HG03108 (cell line): Measurements from ENCODE around the gene HMGB1.
A peak's percentile ranks its signal among the peaks of the same experiment; 100 is the strongest.

ENCODE experiments used
- ATAC-seq: cut with Tn5 transposase; IDR thresholded peaks from one replicate; pipeline ENCODE4 v1.9.1; 2021; ENCODE audit warnings: moderate library complexity; ENCODE audit not compliant: unreplicated experiment

Gene HMGB1

GRCh38 chr13:30465593-30466357 is at the start of gene HMGB1:
Gene HMGB1, minus strand, starts transcription at chr13:30465936. Its CDS starts 2,256 bp downstream, at chr13:30463680.
- ATAC-seq: peak; percentile 84

DNA sequence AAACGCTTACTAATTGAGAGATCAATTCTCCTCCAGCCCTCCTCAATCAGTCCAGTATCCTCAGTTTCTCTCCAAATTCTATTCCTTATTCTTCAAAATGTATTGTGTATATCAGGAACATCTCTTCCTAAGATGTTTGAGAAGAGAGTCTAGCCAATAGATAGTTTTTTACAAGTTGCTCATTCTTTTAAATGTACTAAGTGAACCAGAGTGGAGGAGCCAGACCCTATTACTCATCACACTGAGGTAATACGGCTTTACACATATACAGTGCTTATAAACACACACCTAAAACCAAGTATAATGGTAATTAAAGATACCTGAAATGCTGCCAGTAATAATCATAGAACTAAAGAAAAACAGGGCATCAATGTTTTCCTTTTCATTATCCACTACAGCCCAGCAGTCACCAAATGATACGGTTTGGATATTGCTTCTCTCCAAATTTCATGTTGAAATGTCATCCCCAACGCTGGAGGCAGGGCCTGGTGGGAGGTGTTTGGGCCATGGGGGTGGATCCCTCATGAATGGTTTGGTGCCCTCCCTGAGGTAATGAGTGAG is 45.2 kb upstream of the HMGB1 start:
- no peak for ATAC-seq

GRCh38 chr13:30510091-30510490 is 44.4 kb upstream of the HMGB1 start:
- no peak for ATAC-seq

DNA sequence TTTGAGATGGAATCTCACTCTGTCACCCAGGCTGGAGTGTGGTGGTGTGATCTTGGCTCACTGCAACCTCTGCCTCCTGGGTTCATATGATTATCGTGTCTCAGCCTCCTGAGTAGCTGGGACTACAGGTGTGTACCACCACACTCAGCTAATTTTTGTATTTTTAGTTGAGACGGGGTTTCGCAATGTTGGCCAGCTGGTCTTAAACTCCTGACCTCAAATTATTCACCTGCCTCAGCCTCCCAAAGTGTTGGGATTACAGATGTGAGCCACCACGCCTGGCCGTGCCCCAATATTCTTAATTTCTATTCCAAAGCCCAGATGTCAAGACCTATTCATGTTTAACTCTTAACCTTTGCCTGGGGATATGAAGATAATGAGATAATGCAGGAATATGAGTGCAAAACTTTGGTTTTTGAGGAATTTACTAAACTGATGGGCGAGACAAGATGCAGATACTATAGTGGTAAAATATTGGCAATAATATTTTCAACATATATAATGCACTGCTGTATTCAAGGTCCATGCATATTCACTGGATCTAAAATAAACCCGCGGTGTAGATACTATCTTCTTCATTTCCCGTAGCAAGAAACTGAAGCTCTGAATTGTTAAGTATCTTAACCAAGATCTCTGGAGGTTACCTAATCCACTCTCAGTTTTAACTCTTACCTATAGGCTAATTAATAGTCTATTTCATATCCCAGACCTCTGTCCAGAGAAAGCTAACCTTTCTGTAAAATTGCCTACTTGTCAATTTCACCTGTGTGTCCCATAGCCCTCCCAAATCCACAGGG is 43.7 kb upstream of the HMGB1 start:
- ATAC-seq: no peak

GRCh38 chr13:30504081-30504480 is 38.3 kb upstream of the HMGB1 start:
- peak; percentile 56 for ATAC-seq

GRCh38 chr13:30502237-30502636 is 36.5 kb upstream of the HMGB1 start:
- no peak for ATAC-seq

GRCh38 chr13:30499338-30499737 is 33.6 kb upstream of the HMGB1 start:
- ATAC-seq: no peak

- ATAC-seq: no peak
Observed at GRCh38 chr13:30496147-30496546, 30.4 kb upstream of the HMGB1 start.

DNA sequence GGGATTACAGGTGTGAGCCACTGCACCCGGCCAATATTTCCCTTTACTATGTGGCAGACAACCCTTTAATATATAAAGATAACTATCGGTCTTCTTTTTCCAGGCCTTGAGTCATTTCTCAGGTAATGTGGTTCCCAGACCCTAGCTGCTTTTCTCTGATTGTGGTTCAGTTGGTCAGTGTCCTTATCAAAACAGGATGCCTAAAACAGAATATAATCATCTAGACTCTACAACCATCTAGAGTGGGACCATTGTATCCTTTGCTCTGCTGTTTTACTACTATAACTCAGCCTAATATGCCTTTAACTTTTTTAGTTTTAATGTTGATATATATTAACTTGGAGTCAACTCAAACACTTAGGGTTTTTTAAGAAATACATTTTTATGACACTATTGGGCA is 30.0 kb upstream of the HMGB1 start:
- ATAC-seq: no peak

DNA sequence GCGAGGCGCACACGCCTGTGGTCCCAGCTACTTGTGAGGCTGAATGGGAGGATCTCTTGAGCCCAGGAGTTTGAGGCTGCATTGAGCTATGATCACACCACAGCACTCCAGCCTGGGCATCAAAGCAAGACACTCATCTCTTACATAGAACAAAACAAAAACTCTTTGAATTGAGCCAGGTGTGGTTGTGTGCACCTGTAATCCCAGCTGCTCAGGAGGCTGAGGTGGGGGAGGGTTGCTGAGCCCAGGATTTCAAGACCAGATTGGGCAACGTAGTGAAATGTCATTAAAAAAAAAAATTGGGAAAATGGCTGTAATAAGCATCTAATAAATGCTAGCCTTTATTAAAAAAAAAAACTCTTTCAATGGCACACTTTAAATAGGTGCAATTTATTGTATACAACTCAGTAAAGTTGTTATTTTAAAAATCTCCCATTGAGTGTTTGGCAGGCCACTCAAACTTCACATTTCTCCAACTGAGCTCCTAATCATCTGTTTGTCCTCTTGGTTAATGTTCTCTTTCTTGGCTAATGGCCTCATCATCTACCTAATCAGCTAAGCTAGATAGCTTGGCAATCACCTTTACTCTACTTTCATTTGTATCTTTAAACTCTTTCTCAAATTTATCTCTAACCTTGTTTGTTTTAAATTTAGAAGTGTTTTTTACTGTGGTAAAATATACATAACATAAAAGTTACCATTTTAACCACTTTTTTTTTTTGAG is 28.1 kb upstream of the HMGB1 start:
- ATAC-seq: no peak

- ATAC-seq: no peak
Observed at GRCh38 chr13:30487075-30487470, 21.3 kb upstream of the HMGB1 start.

DNA sequence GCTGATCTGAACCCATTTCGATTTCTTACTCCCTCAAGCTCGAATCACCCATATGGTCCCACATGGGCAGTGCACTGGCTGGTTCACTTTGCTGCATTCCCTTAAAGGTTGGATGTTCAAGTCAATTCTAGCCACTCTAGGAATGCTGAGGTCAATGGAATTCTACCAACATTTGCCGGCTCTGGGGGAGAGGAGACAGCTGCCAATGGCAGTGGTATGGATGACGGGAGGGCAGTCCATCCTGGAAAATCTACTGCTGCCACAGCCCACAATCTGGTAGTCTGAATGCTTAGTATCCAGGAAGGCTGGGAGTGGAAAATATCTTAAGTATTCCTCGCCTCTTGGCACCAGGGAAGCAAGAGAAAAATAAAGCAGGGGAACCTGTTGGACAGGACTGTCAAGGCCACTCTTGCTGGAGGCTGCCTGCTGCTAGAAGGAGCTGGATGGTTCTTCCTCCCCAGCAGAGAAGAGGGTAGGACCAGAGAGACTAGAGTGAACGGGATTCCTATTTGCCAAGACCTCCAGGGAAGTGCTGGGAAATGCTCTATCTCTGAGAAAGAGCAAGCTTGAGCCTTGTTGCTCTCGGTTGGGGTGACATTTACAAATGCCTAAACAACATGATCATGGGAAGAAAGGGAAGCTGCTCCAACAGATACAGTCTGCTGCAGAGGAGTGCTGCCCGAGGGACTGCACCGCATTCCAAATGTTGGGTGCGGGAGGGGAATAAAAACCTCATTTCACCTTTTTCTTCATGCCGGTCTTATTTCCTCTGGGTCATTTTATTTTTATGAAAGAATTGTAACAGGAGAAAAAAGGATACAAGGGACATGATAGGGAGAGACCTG is 20.7 kb upstream of the HMGB1 start:
- ATAC-seq: no peak

- ATAC-seq: no peak
Observed at GRCh38 chr13:30481241-30481760, 15.6 kb upstream of the HMGB1 start.

DNA sequence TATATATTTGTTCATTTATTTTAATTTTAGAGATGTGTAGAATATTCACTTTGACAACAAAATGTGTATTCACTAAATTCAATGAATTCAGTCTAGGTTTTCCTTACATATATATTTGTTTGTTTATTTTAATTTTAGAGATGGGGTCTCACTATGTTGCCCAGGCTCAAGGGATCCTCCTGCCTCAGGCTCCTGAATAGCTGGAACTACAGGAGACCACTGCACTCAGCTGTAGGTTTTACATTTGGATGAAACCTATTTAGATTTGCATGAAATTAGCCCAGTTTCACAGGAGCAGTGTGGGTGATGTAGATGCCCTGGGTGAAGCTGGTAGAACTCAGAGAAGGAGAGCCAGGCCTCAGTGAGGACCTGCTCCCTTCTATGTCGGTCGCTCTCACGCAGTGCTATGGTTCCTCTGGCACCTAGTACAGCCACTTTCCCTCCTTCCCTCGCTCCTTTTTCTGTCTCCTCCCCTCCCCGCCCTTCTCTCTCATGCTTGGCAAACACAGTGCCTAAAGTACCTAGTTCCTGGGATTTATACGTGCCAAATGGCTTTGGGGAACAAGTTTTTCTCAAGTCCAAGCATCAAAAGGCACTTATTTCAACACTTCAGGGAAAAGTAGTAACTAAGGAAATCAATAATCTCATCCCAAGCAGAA is 14.7 kb upstream of the HMGB1 start:
- no peak for ATAC-seq

DNA sequence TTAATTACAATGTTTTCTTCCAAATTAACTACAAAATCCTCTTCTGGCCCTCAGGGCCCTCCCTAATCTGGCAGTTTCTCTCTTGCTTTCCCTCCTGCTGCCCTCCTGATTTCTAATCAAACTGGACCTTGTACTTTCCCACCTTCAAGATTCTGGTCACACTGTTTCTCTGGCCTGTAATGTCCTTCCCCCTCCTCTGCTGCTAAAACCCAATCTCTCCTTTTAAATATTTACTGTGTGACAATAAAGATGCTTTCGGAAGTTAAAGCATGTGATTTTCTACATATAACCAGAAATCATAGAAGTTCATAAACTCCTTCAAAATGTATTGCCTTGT is 14.1 kb upstream of the HMGB1 start:
- ATAC-seq: no peak

GRCh38 chr13:30479154-30479882 is 13.6 kb upstream of the HMGB1 start:
- ATAC-seq: no peak

- peak; percentile 94 for ATAC-seq
Observed at GRCh38 chr13:30477346-30478195, 11.8 kb upstream of the HMGB1 start.

- ATAC-seq: no peak
Observed at GRCh38 chr13:30473675-30474074, 7.9 kb upstream of the HMGB1 start.
